Fibroblast of pulmonary artery (primary cell): Measurements from ENCODE around the gene FAM81A.
"Not testable (repeated sequence)": the region's sequence is repeated elsewhere in the genome, so short reads cannot be mapped to it uniquely, and the experiment has no call there.

Experiments
- DNase-seq: peaks from one replicate; pipeline ENCODE4 v3.0.0-alpha.2; 2010; ENCODE audit warnings: low read depth
- H3K4me3 ChIP-seq: replicated peaks from 2 replicates; pipeline ENCODE4 v1.5.1; 2011; ENCODE audit warnings: low read depth, mild to moderate bottlenecking, control low read depth, low read length, moderate library complexity
- CTCF ChIP-seq: IDR thresholded peaks from 2 replicates; pipeline ENCODE4 v1.5.1; 2011; ENCODE audit warnings: mild to moderate bottlenecking, control low read depth, low read length, inconsistent platforms; ENCODE audit errors: missing control alignments

The FAM81A gene

GRCh38 chr15:59453474-59454215 lies 15.7 kb downstream of the FAM81A start:
- no peak for DNase-seq
- no peak for TF ChIP-seq CTCF
- H3K4me3 ChIP-seq, result no peak overlapping the region

GRCh38 chr15:59456114-59456513 lies 18.1 kb downstream of the FAM81A start:
- TF ChIP-seq CTCF, result no peak
- DNase-seq, result no peak
- no peak overlapping the region for H3K4me3 ChIP-seq

- no peak overlapping the region for H3K4me3 ChIP-seq
- TF ChIP-seq CTCF, result no peak
- DNase-seq, result no peak
Measured at GRCh38 chr15:59457103-59457502, 19.1 kb downstream of the FAM81A start.

- TF ChIP-seq CTCF, result no peak
- DNase-seq, result no peak
- H3K4me3 ChIP-seq, result no peak overlapping the region
Measured at GRCh38 chr15:59461521-59461920, 23.5 kb downstream of the FAM81A start.

- H3K4me3 ChIP-seq, result no peak overlapping the region
- TF ChIP-seq CTCF, result no peak
- DNase-seq, result peak; percentile 3
Measured at GRCh38 chr15:59473226-59473625, 35.2 kb downstream of the FAM81A start.

GRCh38 chr15:59475161-59475560 lies 37.2 kb downstream of the FAM81A start:
- DNase-seq, H3K4me3 ChIP-seq: not testable (repeated sequence)

GRCh38 chr15:59484399-59484798 lies 46.4 kb downstream of the FAM81A start:
- DNase-seq, result no peak
- H3K4me3 ChIP-seq, result no peak overlapping the region
- no peak for TF ChIP-seq CTCF
